Stimulated activated CD4-positive, alpha-beta T cell treated with anti-CD3 and anti-CD28 coated beads, TNF-alpha, amount 100 ng/mL, for 48 hours (primary cell): ENCODE results near the gene SEPTIN1.
"Not testable (repeated sequence)": the region's sequence is repeated elsewhere in the genome, so short reads cannot be mapped to it uniquely, and the experiment has no call there.

Experiments
- DNase-seq, 3 donors: peaks; one replicate each; pipeline ENCODE4 v3.0.0-alpha.2; 2020; ENCODE audit warnings: low read depth in 3 of 3

Gene SEPTIN1

DNA sequence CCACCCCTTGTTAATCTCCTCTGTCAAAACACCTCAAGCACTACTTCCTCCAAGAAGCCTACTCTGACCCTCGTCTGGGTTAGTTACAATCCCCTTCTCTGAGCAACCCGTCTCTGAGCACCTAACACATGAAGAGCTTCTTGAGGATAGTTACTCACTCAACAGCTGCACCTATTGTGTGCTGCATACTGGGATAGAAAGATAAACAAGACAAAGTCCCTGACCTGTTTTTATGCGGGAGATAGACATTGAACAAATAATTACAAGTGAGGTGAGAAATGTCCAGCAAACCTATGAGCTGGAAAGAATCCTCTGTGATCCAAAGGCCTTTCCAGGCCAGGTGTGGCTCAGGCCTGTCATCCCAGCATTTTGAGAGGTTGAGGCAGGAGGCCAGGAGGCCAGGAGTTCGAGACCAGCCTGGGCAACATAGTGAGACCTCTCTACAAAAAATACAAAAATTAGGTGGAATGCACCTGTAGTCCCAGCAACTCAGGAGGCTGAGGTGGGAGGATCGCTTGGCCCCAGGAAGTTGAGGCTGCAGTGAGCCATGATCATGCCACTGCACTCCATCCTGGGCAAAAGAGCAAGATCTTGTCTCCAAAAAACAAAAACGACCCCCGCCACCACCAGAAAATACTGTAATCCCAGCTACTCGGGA is 19.5 kb upstream of the SEPTIN1 start:
- no peak for DNase-seq

DNA sequence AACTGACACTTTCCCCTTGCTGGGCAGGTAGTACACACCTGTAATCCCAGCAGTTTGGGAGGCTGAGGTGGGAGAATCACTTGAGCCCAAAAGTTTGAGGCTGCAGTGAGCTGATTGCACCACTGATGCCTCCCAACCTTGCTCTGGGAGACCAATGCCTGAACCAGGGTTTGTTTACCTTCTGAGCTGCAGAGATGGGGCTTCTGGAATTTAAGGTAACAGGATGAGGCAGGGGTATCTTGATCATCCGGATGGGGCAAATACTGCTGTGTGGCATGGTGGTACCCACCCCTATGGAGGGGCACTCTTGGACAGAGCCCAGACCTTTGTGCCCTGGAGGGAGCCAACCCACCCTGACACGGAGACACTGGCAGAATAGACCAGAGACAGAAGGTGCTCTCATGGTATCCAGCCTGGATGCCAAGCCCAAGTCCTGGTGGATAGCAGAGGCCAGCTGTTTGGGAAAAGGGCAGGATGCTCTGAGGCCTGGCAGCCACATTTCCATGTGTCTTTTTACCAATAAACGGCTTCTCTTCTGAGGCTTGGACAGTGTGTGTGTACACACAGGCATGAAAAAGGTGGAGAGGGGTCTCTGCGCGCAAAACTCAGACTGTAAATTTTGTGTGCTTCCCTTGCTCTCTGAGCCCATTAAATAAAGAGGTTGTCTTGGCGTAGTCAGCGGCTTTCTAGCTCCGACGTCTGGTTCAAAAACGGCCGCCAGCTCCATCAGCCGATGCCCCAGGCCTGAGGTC is 17.2 kb upstream of the SEPTIN1 start:
- DNase-seq: no peak

DNA sequence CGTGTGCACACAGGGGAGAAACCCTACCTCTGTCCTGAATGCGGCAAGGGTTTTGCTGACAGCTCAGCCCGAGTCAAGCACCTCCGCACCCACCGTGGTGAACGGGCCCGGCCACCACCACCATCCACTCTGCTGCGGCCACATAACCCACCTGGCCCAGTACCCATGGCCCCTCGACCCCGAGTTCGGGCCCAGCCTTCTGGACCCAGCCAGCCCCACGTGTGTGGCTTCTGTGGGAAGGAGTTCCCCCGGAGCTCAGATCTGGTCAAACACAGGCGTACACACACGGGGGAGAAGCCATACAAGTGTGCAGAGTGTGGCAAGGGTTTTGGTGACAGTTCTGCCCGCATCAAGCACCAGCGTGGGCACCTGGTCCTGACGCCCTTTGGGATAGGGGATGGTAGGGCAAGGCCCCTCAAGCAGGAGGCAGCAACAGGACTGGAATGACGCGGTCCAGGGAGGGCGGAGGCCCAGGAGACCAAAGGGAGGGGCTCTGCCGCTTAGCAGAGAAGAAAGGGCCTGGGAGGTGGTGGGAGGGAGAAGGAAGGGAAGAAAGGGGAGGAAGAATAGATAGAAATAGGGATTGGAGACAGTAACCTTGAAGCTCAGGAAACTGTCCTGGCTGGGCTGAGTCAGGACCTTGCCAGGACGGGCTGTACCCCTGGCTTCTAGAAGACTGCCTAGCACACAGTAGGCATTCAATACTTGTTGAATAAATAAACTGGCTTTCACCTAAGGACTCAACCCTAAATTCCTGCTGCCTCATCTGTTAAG is 16.5 kb upstream of the SEPTIN1 start:
- DNase-seq: no peak

DNA sequence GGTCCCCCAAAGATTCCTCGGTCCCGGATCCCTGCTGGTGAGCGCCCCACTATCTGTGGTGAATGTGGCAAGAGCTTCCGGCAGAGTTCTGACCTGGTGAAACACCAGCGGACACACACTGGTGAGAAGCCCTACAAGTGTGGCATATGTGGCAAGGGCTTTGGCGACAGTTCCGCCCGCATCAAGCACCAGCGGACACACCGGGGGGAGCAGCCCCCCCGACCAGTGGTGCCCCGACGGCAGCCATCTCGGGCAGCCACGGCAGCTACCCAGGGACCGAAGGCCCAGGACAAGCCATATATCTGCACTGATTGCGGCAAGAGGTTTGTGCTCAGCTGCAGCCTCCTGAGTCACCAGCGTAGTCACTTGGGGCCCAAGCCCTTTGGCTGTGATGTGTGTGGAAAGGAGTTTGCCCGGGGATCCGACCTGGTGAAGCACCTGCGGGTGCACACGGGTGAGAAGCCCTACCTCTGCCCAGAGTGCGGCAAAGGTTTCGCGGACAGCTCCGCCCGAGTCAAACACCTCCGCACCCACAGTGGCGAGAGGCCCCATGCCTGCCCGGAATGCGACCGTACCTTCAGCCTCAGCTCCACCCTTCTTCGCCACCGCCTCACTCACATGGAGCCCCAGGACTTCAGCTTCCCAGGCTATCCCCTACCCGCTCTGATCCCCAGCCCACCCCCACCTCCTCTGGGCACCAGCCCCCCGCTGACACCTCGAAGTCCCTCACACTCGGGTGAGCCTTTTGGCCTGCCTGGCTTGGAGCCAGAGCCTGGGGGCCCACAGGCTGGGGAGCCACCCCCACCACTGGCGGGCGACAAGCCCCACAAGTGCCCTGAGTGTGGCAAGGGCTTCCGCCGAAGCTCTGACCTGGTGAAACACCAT is 15.7 kb upstream of the SEPTIN1 start:
- no peak for DNase-seq

DNA sequence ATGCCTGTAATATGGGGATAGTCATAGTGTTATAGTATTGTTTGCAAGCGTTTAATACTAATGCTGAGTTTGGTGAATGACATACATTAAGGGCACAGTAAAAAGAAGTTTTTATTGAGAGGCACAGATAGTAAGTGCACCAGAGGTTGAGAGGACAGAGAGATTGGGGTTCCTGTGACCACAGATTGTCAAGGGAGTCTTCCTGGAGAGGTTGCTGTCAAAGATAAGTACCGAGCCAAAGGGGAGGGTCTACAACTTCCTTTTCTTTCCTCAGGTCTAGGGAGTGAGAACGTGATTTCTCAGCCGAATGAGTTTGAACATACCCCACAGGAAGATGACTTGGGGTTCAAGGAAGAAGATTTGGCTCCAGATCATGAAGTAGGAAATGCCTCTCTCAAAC is 14.7 kb upstream of the SEPTIN1 start:
- no peak for DNase-seq

DNA sequence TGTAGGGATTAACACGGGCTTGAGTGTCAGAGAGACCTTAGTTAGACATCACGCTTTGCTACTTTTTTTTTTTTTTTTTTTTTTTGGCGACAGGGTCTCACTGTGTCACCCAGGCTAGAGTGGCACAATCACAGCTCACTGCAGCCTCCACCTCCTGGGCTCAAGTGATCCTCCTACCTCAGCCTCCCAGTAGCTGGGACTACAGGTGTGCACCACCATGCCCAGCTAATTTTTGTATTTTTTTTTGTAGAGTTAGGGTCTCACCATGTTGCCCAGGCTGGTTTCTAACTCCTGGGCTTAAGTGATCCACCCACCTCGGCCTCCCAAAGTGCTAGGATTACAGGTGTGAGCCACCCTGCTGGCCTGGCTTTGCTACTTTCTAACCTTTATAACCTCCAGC is 14.3 kb upstream of the SEPTIN1 start:
- not testable (repeated sequence) for DNase-seq

DNA sequence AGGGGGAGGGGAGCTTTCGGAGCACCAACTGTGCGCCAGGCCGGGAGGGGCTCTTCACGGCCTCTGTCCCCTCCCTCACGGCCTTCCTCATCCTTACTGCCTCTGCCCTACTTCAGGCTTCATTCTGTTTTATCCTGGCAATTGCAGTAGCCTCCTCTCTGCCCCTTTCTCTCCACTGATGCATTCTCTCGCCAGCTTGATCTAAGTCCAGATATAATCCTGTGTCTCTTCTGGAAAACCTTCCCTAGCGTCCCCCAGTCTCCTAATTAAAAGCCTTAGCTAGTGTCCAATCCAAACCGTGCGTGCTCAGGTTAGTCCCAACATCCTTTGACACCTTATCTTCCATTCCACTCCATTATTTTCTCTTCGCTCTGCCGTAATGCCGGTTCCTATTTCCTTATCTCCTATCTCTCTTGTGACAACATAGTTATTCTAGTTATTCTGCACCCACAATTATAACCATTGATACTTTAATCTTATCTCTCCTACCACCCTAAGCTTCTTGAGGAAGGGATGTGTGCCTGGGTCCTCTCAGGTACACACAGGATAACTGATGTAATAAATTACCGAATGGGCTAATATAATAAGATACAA is 13.7 kb upstream of the SEPTIN1 start:
- no peak for DNase-seq

DNA sequence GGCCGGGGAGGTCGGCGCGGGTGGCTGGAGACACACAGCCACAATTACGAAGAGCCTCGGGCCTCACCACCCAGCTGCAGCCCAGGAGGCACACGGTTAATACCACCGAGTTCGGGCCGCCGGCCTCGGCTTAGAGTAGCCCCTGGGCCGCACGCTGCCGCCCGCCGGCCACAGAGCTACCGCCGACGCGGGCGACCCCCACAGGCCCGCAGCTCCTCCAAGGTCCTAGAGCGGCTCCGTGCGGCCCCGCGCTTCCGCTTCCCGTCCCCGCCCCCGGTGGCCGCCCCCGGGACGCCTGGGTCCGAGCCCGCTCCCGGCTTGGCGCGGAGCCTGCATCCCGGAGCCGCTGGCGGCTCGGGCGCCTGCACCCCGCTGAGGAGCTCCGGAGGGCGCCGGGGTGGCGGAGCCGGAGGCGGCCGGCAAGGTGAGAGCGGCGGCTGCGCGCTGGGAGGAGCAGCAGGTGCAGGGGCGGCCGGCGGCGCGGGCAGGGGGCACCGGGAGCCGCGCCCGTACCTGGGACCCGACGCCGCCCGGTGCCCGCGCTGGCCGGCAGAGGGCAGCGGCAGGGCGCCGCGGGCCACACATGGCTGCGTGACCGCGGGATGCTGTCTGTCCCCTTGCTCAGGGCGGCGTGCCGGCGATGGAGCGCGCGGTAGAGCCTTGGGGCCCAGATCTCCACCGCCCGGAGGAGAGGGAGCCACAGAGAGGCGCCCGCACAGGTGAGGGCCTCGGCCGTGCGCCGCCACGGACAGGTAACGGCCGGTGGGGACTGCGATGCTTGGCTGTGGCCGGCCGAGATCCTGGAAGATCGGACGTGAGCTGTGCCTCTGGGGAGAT is 13.0 kb upstream of the SEPTIN1 start, which contains the start of gene ZNF48:
Gene ZNF48 (plus strand): TSS at position 266 of the 837 bp plus-strand sequence. CDS start 375 bp downstream, at position 641.
- DNase-seq: peak in 1 of 3 donors; percentile 53

DNA sequence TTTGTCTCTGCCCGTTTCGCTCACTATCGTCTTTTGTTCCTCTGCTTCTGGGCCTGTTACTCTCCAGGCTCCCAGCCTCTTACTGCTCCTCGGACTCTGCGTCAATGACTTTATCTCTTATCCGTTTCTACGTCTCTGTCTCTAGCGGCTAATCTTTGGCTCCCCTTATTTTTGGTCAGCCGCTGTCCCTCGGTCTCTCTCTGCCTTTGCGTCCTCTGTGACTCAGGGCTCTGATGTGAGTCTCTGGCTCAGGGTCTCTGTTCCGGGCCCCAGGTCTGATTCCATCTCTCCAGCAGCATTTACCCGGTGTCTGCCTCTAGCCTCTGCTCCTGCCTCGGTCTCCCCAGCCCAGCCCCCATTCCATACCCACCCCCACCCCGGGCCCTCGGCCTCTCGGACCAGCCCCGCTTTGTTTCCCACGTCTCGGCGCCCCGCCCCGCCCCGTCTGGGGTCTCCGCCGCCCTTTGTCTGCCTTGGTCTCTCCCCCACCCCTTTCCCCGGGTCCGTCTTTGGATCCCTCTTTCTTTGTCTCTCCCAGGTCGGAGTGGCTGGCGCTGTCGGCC is 12.3 kb upstream of the SEPTIN1 start:
- DNase-seq: no peak

DNA sequence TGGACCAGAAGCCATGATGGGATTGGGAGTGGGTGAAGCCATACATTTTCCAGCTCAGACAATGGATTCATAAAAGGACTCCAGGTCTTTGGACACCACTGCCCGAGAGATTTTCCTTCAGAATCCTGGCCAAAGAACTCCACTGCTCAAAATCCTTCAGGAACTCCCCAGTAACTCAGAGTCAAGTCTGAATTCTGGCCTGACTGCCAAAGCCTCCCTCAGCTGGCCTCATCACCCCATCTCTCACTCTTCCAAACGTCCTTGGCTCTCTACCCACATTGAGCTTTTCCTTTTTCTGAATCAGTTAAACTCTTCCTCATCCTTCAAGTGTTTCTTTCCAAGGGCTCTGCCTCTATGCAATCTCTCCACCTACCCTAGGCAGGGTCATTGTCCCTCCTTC is 1.2 kb upstream of the SEPTIN1 start:
- DNase-seq: no peak

DNA sequence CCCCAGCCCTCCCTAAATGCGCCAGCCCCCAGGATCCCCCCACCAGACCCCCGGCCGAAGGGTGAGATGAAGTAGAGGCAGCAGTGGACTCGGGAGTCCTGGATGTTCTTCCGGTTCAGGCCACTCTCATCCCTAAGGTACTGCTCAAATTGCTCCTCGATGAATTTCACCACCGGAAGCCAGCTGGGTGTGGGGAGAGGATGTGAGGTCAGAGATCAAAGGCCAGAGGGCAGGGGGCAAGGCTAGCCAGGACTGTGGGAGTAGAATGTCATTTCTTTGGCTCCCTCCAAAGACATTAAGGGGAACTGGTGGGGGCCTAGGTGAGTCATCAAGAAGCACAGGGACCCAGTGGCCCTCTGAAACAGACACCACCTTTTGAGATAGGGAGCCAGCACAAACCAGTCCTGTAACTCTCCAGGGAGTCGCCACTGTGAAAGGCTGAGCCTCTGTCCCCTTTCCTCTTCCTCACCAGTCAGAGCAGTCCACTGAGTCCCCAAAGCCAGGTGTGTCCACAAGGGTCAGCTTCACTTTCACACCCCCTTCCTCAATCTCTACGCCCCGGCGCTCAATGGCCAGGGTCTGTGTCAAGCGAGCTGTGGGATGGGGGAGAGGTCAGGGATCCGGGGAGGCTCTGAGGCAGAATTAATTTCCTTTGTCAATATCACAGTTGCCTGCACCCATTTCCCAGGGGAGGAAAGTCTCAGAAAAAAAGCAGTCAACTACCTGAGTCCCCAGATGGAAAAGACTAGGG is 895 bp downstream of the SEPTIN1 start:
- DNase-seq: no peak

DNA sequence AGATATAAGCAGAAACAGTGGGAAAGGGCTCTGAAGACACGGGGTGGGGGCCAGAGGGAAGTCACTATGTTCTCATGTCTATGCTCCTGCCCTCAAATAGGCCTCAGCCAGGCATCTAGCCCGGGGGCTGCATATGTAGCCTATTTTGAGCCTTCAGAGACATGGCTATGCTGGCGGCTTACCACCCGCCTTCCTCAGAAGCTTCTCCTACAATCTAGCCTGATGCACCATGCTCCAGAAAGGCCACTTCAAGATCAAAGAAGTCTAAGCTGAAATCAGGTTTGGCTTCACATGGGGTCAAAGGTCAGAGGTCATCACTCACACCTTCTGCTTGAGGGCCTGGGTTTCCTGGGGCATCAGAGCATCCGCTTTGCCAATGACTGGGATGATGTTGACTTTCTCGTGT is 1.6 kb downstream of the SEPTIN1 start:
- no peak for DNase-seq

DNA sequence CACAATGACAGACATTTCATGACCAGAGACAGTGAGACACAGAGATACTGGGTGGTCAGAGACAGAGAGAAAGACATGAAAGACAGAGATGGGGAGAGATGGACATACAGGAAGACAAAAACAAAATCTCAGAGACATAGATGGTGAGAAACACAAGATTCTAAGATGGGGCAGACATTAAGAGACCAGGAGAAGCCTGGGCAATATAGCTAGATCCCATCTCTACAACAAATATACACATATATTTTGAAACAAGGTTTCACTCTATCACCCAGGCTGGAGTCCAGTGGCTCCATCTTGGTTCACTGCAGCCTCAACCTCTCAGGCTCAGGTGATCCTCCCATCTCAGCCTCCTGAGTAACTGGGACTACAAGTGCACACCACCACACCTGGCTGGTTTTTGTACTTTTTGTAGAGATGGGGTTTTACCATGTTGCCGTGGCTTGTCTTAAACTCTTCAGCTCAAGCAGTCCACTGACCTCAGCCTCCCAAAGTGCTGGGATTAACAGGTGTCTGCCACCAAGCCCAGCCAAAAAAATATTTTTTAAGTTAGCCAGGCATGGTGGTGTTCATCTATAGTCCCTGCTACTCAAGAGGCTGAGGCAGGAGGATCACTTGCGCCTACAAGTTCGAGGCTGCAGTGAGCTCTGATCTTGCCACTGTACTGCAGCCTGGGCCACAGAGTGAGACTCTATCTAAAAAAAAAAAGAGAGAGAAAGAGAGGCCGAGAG is 2.1 kb downstream of the SEPTIN1 start:
- no peak for DNase-seq

DNA sequence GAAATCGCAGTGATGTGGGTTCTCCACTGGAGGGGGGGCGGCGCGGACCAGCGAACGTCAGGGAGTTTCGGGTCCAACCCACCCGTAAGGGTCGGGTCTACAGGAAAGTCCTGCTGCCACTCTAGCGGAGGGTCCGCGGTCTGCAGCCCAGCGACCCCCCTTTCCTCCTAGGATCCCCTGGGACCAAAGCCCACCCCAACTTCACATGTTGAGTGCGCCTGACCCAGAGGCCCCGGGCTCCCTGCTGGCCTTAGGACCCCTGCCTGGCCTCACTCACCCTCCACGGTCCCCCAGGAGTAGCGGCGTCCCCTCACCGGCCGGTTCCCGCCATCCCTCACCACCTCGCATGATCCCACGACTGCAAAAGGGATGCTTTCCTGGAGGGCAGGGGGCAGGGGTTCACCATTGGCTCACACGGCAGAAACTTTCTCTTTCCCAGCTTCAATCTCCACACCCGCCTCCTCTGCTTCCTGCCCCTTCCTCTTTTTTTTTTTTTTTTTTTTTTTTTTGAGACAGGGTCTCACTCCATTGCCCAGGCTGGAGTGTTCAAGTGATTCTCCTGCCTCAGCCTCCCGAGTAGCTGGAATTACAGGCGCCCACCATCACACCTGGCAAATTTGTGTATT is 3.1 kb downstream of the SEPTIN1 start:
- no peak for DNase-seq

DNA sequence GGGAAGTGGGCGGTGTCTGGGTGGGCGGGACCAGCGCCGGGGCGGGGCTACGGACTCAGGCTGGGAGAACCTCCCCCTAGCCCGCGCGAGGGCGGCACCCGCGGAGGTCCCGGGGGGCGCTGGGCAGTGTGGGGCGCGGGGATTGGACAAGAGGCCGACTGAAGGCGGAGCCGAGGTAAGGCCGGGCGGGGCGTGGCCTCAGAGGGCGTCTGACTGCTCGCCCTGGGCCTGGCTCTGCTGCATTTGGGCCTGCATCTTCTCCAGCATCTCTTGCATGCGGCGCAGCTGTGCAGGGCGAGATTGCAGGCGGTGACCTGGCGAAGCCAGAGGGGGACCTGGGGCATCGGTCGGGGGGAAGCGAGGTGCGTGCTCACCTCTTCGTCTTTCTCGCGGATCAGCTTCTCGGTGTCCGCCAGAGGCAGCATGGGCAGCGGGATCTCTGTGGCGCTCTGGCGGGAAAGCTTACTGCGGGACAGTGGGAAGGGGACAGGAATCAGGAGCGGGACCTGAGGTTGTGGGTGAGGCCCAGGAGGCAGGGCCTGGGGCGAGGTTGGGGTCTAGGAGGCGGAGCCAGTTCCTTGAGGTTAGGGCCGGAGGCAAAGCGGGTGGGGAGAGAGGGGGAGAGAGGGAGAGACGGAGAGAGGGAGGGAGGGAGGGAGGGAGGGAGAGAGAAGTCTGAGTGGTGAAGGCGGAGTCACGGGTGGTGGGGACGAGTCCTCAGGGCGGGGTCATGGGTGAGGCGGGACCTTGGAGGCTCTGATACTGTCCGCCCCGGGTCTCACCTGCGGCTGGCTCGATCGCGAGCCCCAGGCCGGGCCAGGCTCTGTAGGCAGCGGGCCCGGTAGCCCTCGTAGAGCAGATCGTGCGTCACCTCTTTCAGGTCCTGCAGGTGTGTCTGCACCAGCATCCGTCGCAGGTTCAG is 3.9 kb downstream of the SEPTIN1 start:
- peak; percentile 99 to 100 (median 99) for DNase-seq

DNA sequence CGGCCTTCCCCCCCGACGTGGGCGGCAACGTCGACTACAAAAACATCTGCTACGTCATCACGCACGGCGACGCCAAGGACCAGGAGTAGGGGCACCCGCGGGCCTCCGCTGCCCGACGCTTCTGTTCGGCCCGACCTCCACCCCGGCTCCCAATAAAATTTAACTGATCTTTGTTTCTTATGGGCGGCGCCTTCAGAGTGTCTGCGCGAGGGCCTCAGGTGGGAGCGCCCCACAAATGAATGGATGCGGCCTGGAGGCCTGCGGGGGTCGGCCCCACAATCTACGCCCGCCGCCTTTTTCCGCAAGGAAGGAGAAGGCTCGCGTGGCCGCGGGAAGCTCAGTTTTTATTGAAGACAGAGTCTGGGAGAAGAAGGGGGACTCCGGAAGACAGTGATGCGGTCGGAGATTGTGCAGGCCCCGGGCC is 4.5 kb downstream of the SEPTIN1 start:
- peak; percentile 66 to 78 (median 74) for DNase-seq
